ENCODE data around the gene RUNDC3A. TPM values are rescaled to one million over a fixed set of nuclear protein-coding genes. Genes with fewer than 3 reads are reported as not detected.
A peak's percentile ranks its signal among the peaks of the same experiment; 100 is the strongest.

The RUNDC3A gene
- total and polyA plus RNA-seq, 4 donors, result 0.61 to 4.9 (median 0.80) TPM

GRCh38 chr17:44304651-44305050, 3.8 kb upstream of the RUNDC3A start:
- Histone ChIP-seq H3K4me1 (ENCODE audit: control insufficient read depth in 5 of 5, insufficient read depth in 5 of 5, low read length in 5 of 5) (peaks cover 2 to 13% (median 5%) of the 10 kb centered on the region in 5 donors), H3K9ac (ENCODE audit: insufficient read depth in 1 of 2, low read length in 2 of 2) (no peak overlapping the region), H3K36me3 (ENCODE audit: control insufficient read depth in 4 of 4, insufficient read depth in 4 of 4, low read length in 4 of 4) (no peaks in the 10 kb centered on the region), H3K4me3 (no peak overlapping the region), H3K27me3 (ENCODE audit: control insufficient read depth in 3 of 3, insufficient read depth in 3 of 3, low read length in 2 of 3) (peaks cover 0 to 5% (median 4%) of the 10 kb centered on the region in 3 donors), H3K9me3 (ENCODE audit: control insufficient read depth in 4 of 4, insufficient read depth in 3 of 4, low read length in 3 of 4) (peaks cover 0 to 2% (median 0%) of the 10 kb centered on the region in 4 donors), H3K27ac (ENCODE audit: low read depth in 1 of 2, low read length in 1 of 2) (no peak overlapping the region)
- DNase-seq (no peak), ATAC-seq (ENCODE audit: insufficient read depth, low FRiP score) (no peak)
- no peak for TF ChIP-seq CTCF (IDR thresholded peaks at IDR 0.05; ENCODE audit: control extremely low read depth, extremely low read depth)

GRCh38 chr17:44307387-44308186, 814 bp upstream of the RUNDC3A start:
- 3 to 5% methylated on average over 25 to 26 of the region's 26 CpGs for WGBS, 2 donors
- DNase-seq (peak; percentile 60 to 70 (median 62)), ATAC-seq (ENCODE audit: insufficient read depth, low FRiP score) (no peak)
- H3K27ac ChIP-seq (ENCODE audit: low read depth in 1 of 2, low read length in 1 of 2), result no peak overlapping the region
- H3K9me3 ChIP-seq (ENCODE audit: control insufficient read depth in 4 of 4, insufficient read depth in 3 of 4, low read length in 3 of 4), result no peaks in the 10 kb centered on the region
- no peak overlapping the region for H3K4me3 ChIP-seq
- TF ChIP-seq CTCF (IDR thresholded peaks at IDR 0.05; ENCODE audit: control extremely low read depth, extremely low read depth), result no peak
- no peak overlapping the region for H3K9ac ChIP-seq (ENCODE audit: insufficient read depth in 1 of 2, low read length in 2 of 2)
- H3K36me3 ChIP-seq (ENCODE audit: control insufficient read depth in 4 of 4, insufficient read depth in 4 of 4, low read length in 4 of 4), result no peaks in the 10 kb centered on the region
- H3K27me3 ChIP-seq (ENCODE audit: control insufficient read depth in 3 of 3, insufficient read depth in 3 of 3, low read length in 2 of 3), result peaks cover 0 to 9% (median 5%) of the 10 kb centered on the region in 3 donors
- peaks cover 2 to 13% (median 5%) of the 10 kb centered on the region in 5 donors for H3K4me1 ChIP-seq (ENCODE audit: control insufficient read depth in 5 of 5, insufficient read depth in 5 of 5, low read length in 5 of 5)

- H3K4me3 ChIP-seq, result no peak overlapping the region
- 2% methylated on average over 14 to 15 of the region's 15 CpGs for WGBS, 2 donors
- ATAC-seq (ENCODE audit: insufficient read depth, low FRiP score), result no peak
- peaks cover 6 to 15% (median 8%) of the 10 kb centered on the region in 3 donors for H3K27me3 ChIP-seq (ENCODE audit: control insufficient read depth in 3 of 3, insufficient read depth in 3 of 3, low read length in 2 of 3)
- H3K4me1 ChIP-seq (ENCODE audit: control insufficient read depth in 5 of 5, insufficient read depth in 5 of 5, low read length in 5 of 5), result peaks cover 2 to 13% (median 5%) of the 10 kb centered on the region in 5 donors
- no peak for TF ChIP-seq CTCF (IDR thresholded peaks at IDR 0.05; ENCODE audit: control extremely low read depth, extremely low read depth)
- no peak overlapping the region for H3K27ac ChIP-seq (ENCODE audit: low read depth in 1 of 2, low read length in 1 of 2)
- H3K36me3 ChIP-seq (ENCODE audit: control insufficient read depth in 4 of 4, insufficient read depth in 4 of 4, low read length in 4 of 4), result no peaks in the 10 kb centered on the region
- H3K9ac ChIP-seq (ENCODE audit: insufficient read depth in 1 of 2, low read length in 2 of 2), result no peak overlapping the region
- DNase-seq, result peak in 1 of 3 donors; percentile 26
- H3K9me3 ChIP-seq (ENCODE audit: control insufficient read depth in 4 of 4, insufficient read depth in 3 of 4, low read length in 3 of 4), result no peaks in the 10 kb centered on the region
Measured at GRCh38 chr17:44308865-44309264, 464 bp downstream of the RUNDC3A start.

Measured in lung (tissue), 12 donors.